Adipose tissue (tissue), 3 donors: ENCODE results near the gene SLC16A6. TPM values are rescaled to one million over a fixed set of nuclear protein-coding genes. Genes with fewer than 3 reads are reported as not detected.
"Not testable (repeated sequence)": the region's sequence is repeated elsewhere in the genome, so short reads cannot be mapped to it uniquely, and the experiment has no call there.

ENCODE experiments used
- H3K27ac ChIP-seq: one replicate; pipeline ENCODE4 v1.5.1; 2013; ENCODE audit warnings: low read depth, low read length
- WGBS, 3 donors: extraction: QIAGEN DNeasy Blood & Tissue Kit; methylation state at CpG; one replicate each; pipeline ENCODE4 v1.1.7; 2013; 5-methylcytosine and 5-hydroxymethylcytosine counted together
- polyA plus RNA-seq, 3 donors: library from polyadenylated mRNA; stranded (reverse); fragments of 200-250 nt; gene quantifications; one replicate each; pipeline ENCODE4 v1.2.3, GENCODE V29; 2013
- donor health status: healthy with polysubstance abuse.
- donor health status: Bipolar disorder and iron deficiency.
- donor health status: healthy.

SLC16A6 gene
- polyA plus RNA-seq, 3 donors, result 0.18 to 1.1 (median 0.56) TPM

GRCh38 chr17:68232741-68233140 lies 58.2 kb downstream of the SLC16A6 start:
- not testable (repeated sequence) for H3K27ac ChIP-seq
- WGBS, 3 donors, result 71 to 92% (median 76%) methylated on average over 1 of the region's 1 CpG

- 100% methylated on average over 1 of the region's 1 CpG; no CpG with 5 or more reads in 1 of the 3 donors for WGBS, 3 donors
- no peak overlapping the region for H3K27ac ChIP-seq
Observed at GRCh38 chr17:68231541-68231940, 59.4 kb downstream of the SLC16A6 start.

- not testable (repeated sequence) for H3K27ac ChIP-seq
- WGBS, 3 donors, result 91 to 98% (median 95%) methylated on average over 4 of the region's 4 CpGs
Observed at GRCh38 chr17:68231131-68231530, 59.8 kb downstream of the SLC16A6 start.

GRCh38 chr17:68229619-68230018 lies 61.3 kb downstream of the SLC16A6 start:
- 86 to 90% (median 87%) methylated on average over 8 of the region's 8 CpGs for WGBS, 3 donors
- no peak overlapping the region for H3K27ac ChIP-seq

DNA sequence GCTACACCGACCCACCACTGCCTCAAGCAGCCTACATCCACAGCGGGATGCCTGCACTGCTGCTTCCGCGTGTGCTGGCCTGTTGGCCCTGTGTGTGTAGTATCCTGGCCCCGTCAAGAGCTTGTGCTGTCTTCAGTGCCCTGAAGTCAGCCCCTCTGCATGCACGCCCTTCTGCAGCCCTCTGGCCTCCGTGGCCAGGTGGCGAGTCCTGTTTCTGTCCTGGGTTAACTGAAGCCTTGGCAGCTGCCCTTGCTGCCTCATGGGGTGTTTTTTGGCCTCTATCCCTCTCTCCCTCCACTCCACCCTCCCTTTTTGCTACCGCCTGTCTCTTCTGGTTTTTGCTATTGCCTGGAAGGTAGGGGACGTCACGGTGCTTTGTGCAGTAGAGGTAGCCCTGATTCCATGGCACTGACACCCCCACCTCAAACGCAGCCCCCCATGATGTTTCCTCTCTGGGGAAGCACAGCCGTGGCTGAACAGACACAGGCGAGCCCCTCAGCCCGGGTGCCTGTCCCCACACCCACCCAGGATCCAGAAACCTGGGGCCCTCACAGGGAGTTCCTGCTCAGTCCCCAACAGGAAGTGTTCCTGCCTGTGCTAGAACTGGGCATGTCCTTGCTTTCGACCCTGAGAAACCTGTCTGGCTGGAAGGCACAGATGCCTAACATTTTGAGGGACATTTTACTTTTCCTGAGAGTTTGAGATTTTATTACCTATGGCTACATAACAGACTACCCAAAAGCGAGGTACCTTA lies 61.9 kb downstream of the SLC16A6 start:
- 73 to 83% (median 83%) methylated on average over 17 of the region's 17 CpGs for WGBS, 3 donors
- no peak overlapping the region for H3K27ac ChIP-seq

DNA sequence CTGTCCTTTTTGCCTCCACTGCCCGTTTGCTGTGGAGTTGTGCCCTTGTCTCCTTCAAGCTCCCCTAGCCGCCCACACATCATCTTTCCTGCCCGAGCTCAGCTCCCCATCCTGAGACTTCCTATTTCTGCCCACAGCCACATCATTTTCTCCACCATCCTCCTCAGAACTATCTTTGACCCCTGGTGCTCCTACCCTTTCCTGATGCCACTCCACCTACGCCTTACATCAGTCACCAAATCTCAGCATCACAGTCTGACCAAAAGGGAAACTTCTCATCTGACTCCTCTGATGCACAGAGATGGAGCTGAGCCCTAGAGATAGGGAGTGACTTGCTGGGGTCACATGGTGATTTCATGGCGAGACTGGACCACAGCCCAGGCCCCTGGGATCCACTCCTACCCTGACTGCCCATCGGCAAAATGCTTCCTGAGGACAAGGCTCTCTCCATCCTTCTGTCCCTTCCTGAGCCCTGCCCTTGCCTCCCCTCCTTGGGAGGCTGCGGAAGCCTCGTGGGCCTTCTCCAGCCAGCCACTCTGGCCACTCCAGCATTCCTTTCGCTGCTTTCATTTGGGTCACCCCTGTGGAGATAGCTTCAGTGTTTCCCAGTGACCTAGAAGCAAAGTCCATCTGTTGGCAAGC lies 62.8 kb downstream of the SLC16A6 start:
- 76 to 82% (median 76%) methylated on average over 9 of the region's 9 CpGs for WGBS, 3 donors
- H3K27ac ChIP-seq, result not testable (repeated sequence)

DNA sequence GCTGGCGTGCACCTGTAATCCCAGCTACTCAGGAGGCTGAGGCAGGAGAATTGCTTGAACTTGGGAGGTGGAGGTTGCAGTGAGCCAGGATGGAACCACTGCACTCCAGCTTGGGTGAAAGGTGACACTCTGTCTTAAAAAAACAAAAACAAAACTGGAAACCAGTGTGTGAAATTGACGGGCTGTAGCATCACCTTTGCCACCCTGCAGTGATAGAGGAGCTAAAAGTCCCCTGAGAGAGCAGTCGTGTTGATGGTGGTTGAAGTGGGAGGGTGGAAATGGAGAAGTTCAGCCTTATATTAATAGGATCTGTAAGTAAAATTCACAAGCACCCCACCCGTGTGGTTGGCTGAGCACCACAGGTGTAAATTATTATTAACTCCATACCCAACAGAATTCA lies 65.9 kb downstream of the SLC16A6 start:
- 73 to 85% (median 84%) methylated on average over 3 to 4 of the region's 4 CpGs for WGBS, 3 donors
- not testable (repeated sequence) for H3K27ac ChIP-seq

DNA sequence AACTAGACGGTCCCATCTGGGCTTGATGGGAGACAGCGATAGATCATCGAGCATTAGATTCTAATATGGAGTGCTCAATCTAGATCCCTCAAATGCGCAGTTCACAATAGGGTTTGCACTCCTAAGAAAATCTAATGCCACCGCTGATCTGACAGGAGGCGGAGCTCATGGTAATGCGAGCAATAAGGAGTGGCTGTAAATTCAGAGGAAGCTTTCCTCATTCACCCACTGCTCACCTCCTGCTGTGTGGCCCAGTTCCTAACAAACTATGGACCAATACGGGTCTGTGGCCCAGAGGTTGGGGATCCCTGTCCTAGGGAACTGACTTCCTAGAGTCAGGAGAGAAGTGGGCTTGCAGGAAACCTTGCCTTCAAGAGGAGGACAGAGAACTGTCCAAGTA lies 68.3 kb downstream of the SLC16A6 start:
- H3K27ac ChIP-seq, result no peak overlapping the region
- WGBS, 3 donors, result 79 to 91% (median 86%) methylated on average over 8 of the region's 8 CpGs

DNA sequence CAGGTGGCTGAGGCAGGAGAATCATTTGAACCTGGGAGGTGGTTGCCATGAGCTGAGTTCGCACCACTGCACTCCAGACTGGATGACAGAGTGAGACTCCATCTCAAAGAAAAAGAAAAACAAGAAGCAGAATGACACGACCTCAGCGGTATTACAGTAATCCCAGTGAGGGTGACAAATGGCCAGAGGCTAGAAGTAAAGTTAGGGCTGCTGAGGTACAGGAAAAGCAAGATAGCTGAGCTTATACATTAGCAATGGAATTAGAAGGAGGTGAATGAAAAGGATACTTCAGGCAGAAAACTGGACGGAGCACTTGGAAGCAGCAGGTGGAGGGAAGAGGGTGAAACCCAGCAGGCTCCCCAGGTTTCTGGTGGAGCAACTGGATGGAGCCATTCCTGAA lies 69.1 kb downstream of the SLC16A6 start:
- no peak overlapping the region for H3K27ac ChIP-seq
- WGBS, 3 donors, result 79 to 93% (median 85%) methylated on average over 4 of the region's 4 CpGs

DNA sequence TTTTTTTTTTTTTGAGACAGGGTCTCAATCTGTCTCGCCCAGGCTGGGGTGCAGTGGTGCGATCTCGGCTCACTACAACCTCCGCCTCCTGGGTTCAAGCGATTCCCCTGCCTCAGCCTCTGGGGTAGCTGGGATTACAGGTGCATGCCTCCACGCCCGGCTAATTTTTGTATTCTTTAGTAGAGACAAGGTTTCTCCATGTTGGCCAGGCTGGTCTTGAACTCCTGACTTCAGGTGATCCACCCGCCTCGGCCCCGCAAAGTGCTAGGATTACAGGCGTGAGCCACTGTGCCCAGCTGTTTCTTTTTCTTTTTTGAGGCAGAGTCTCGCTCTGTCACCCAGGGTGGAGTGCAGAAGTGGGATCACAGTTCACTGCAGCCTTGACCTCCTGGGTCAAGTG lies 70.1 kb downstream of the SLC16A6 start:
- H3K27ac ChIP-seq, result not testable (repeated sequence)
- WGBS, 3 donors, result 92 to 97% (median 93%) methylated on average over 12 of the region's 12 CpGs

DNA sequence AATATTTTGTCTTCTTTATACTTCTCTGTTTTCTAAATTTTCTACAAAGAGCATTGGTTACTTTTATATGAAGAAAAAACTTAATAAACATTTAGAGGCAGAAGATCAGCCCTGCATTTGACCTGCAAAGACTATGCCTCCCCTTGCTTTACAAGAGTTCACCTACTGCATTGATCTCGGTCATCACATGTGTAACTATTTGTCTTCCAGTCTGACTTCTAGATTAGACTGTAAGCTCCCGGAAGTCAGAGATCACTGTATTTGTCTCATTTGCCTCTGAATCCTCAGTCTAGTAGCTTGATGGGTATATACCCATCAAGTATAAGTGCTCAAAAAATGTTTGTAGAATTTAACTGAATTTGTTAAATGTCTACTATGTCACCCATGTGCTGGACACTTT lies 70.7 kb downstream of the SLC16A6 start:
- not testable (repeated sequence) for H3K27ac ChIP-seq
- WGBS, 3 donors, result 33 to 96% (median 96%) methylated on average over 1 to 2 of the region's 2 CpGs

GRCh38 chr17:68219429-68219828 lies 71.5 kb downstream of the SLC16A6 start:
- WGBS, 3 donors, result 94 to 99% (median 96%) methylated on average over 4 to 5 of the region's 5 CpGs
- not testable (repeated sequence) for H3K27ac ChIP-seq

Other genes with a start within 250 kb of the SLC16A6 start
- gene AMZ2, start 43.1 kb downstream of the SLC16A6 start, polyA plus RNA-seq, result 10 to 100 TPM; 24.2 to 78.4 (median 51.0) TPM
- gene ARSG, start 368 bp upstream of the SLC16A6 start, polyA plus RNA-seq, result 1 to 10 TPM; 1.0 to 2.3 (median 1.3) TPM
- gene WIPI1, start 166.4 kb upstream of the SLC16A6 start, polyA plus RNA-seq, result 10 to 100 TPM; 27.7 to 37.7 (median 37.1) TPM
- 100 to 1,000 TPM in 2 of 3 donors, 10 to 100 TPM in 1; 35.2 to 157 (median 152) TPM for gene PRKAR1A, start 221.3 kb upstream of the SLC16A6 start, polyA plus RNA-seq